Osteoblast (primary cell): ENCODE results near the gene CACTIN. TPM values are rescaled to one million over a fixed set of nuclear protein-coding genes. Genes with fewer than 3 reads are reported as not detected.

Source experiments
- DNase-seq: peaks from one replicate; pipeline ENCODE4 v3.0.0; 2011; ENCODE audit warnings: low spot score, mixed read lengths; ENCODE audit not compliant: insufficient read length; ENCODE audit errors: missing footprints
- H2AFZ ChIP-seq: 2 replicates; pipeline ENCODE4 v1.6.0; 2011; ENCODE audit warnings: mild to moderate bottlenecking, low read length
- H3K27ac ChIP-seq: 2 replicates; pipeline ENCODE4 v1.5.1; 2011; ENCODE audit warnings: mild to moderate bottlenecking, low read depth, low read length, moderate library complexity
- H3K27me3 ChIP-seq: 2 replicates; pipeline ENCODE4 v1.6.0; 2012; ENCODE audit warnings: mild to moderate bottlenecking, control low read depth, inconsistent platforms, low read length, moderate library complexity; ENCODE audit not compliant: insufficient read depth
- H3K36me3 ChIP-seq: 2 replicates; pipeline ENCODE4 v1.5.1; 2011; ENCODE audit warnings: mild to moderate bottlenecking, low read length, control low read depth, moderate library complexity; ENCODE audit not compliant: insufficient read depth
- H3K4me1 ChIP-seq: 2 replicates; pipeline ENCODE4 v1.5.1; 2011; ENCODE audit warnings: mild to moderate bottlenecking, low read length, control low read depth, moderate library complexity; ENCODE audit not compliant: insufficient read depth
- H3K4me2 ChIP-seq: 2 replicates; pipeline ENCODE4 v1.6.0; 2011; ENCODE audit warnings: mild to moderate bottlenecking, low read length; ENCODE audit not compliant: insufficient read depth
- H3K4me3 ChIP-seq: fragments of 200-600 bp; sonication (generic); 3 replicates; pipeline ENCODE4 v1.5.1; 2012; ENCODE audit warnings: mild to moderate bottlenecking, low read length, inconsistent platforms; ENCODE audit not compliant: insufficient read depth
- H3K79me2 ChIP-seq: 2 replicates; pipeline ENCODE4 v1.6.0; 2012; ENCODE audit warnings: mild to moderate bottlenecking, low read length, control low read depth, inconsistent platforms; ENCODE audit not compliant: insufficient read depth
- H3K9me3 ChIP-seq: 2 replicates; pipeline ENCODE4 v1.5.1; 2011; ENCODE audit warnings: low read depth, low read length, control low read depth
- H4K20me1 ChIP-seq: 2 replicates; pipeline ENCODE4 v1.6.0; 2012; ENCODE audit warnings: mild to moderate bottlenecking, low read length, control low read depth; ENCODE audit not compliant: insufficient read depth
- CTCF ChIP-seq: IDR thresholded peaks from 2 replicates; pipeline ENCODE4 v1.5.1; 2011; ENCODE audit warnings: mild to moderate bottlenecking, low read depth, low read length, moderate library complexity; ENCODE audit errors: extremely low read depth
- total RNA-seq: library from RNA; depleted of rRNA; stranded (reverse); fragments of >200 nt; gene quantifications from 2 replicates; pipeline ENCODE4 v1.2.3, GENCODE V29; 2012

CACTIN gene
- total RNA-seq, 1 donor, result 19.9 TPM

- DNase-seq, result no peak
- no peak overlapping the region for H2AFZ ChIP-seq
- H3K9me3 ChIP-seq, result no peaks in the 10 kb centered on the region
- peaks cover 11% of the 10 kb centered on the region for H3K4me1 ChIP-seq
- H3K27ac ChIP-seq, result no peak overlapping the region
- no peak for TF ChIP-seq CTCF
- no peaks in the 10 kb centered on the region for H4K20me1 ChIP-seq
- H3K27me3 ChIP-seq, result no peaks in the 10 kb centered on the region
- peaks cover 13% of the 10 kb centered on the region for H3K36me3 ChIP-seq
- no peaks in the 10 kb centered on the region for H3K79me2 ChIP-seq
- H3K4me2 ChIP-seq, result no peak overlapping the region
- no peak overlapping the region for H3K4me3 ChIP-seq
Observed at GRCh38 chr19:3610745-3611717, 15.6 kb downstream of the CACTIN start.

GRCh38 chr19:3609779-3610719, 16.5 kb downstream of the CACTIN start:
- DNase-seq, result no peak
- Histone ChIP-seq H4K20me1 (no peaks in the 10 kb centered on the region), H3K9me3 (no peaks in the 10 kb centered on the region), H2AFZ (no peak overlapping the region), H3K27ac (no peak overlapping the region), H3K79me2 (no peaks in the 10 kb centered on the region), H3K4me3 (no peak overlapping the region), H3K27me3 (peaks cover 2% of the 10 kb centered on the region), H3K4me1 (peaks cover 13% of the 10 kb centered on the region), H3K36me3 (peaks cover 13% of the 10 kb centered on the region), H3K4me2 (no peak overlapping the region)
- no peak for TF ChIP-seq CTCF

GRCh38 chr19:3608750-3609322, 17.8 kb downstream of the CACTIN start:
- H3K79me2 ChIP-seq, result no peaks in the 10 kb centered on the region
- no peak overlapping the region for H3K4me3 ChIP-seq
- no peaks in the 10 kb centered on the region for H4K20me1 ChIP-seq
- H3K27ac ChIP-seq, result no peak overlapping the region
- H3K4me2 ChIP-seq, result no peak overlapping the region
- no peaks in the 10 kb centered on the region for H3K9me3 ChIP-seq
- no peak for TF ChIP-seq CTCF
- H3K27me3 ChIP-seq, result peaks cover 2% of the 10 kb centered on the region
- H2AFZ ChIP-seq, result no peak overlapping the region
- H3K4me1 ChIP-seq, result peaks cover 13% of the 10 kb centered on the region
- no peak for DNase-seq
- peaks cover 13% of the 10 kb centered on the region for H3K36me3 ChIP-seq
